ENCODE data around the gene DENND5A. TPM values are rescaled to one million over a fixed set of nuclear protein-coding genes. Genes with fewer than 3 reads are reported as not detected.

DENND5A gene
- total and polyA plus RNA-seq, 2 of the 8 experiments (the other 6 are each of a cell fraction or from before 2014, with no cell fraction given), result 65.7 to 139 TPM

GRCh38 chr11:9182180-9182871 is 82.8 kb downstream of the DENND5A start (continued):
- TF ChIP-seq CHD7 (IDR thresholded peaks at IDR 0.05; ENCODE audit: insufficient replicate concordance, low read length) (no peak), YY1 (IDR thresholded peaks at IDR 0.05; ENCODE audit: low read depth, low read length) (no peak), RBBP5 (IDR thresholded peaks at IDR 0.05; ENCODE audit: borderline replicate concordance, low read depth, low read length) (no peak)

All from H1 (cell line).